ENCODE measurements around the gene EMCN. TPM values are rescaled to one million over a fixed set of nuclear protein-coding genes. Genes with fewer than 3 reads are reported as not detected.

The EMCN gene
- total RNA-seq, 1 experiment from 2014 or later: not detected

- DNase-seq (ENCODE audit: low read depth, low spot score): no peak
- ATAC-seq: no peak
- ChIA-PET CTCF (no interaction called here), POLR2A (no interaction called here)
- H3K9me3 ChIP-seq (ENCODE audit: control insufficient read depth, insufficient read depth, low read depth, low read length): no peaks in the 10 kb centered on the region
- in situ Hi-C loops (cut with HindIII; ENCODE audit: low pct_unique_long_range_greater_than_20kb, low sequenced_read_pairs): no loop called here
- no peaks in the 10 kb centered on the region for H3K4me1 ChIP-seq (ENCODE audit: control insufficient read depth, insufficient read depth, low read length)
- intact Hi-C loops (cut with micrococcal nuclease; ENCODE audit: unreplicated experiment): no loop called here
- H3K27me3 ChIP-seq (ENCODE audit: control insufficient read depth, insufficient read depth, low read length): no peaks in the 10 kb centered on the region
- no peak overlapping the region for H3K27ac ChIP-seq (ENCODE audit: low read length)
- H3K4me3 ChIP-seq (ENCODE audit: low read depth in 2 of 2, low read length in 2 of 2): no peak overlapping the region
- TF ChIP-seq, protein P1, sequence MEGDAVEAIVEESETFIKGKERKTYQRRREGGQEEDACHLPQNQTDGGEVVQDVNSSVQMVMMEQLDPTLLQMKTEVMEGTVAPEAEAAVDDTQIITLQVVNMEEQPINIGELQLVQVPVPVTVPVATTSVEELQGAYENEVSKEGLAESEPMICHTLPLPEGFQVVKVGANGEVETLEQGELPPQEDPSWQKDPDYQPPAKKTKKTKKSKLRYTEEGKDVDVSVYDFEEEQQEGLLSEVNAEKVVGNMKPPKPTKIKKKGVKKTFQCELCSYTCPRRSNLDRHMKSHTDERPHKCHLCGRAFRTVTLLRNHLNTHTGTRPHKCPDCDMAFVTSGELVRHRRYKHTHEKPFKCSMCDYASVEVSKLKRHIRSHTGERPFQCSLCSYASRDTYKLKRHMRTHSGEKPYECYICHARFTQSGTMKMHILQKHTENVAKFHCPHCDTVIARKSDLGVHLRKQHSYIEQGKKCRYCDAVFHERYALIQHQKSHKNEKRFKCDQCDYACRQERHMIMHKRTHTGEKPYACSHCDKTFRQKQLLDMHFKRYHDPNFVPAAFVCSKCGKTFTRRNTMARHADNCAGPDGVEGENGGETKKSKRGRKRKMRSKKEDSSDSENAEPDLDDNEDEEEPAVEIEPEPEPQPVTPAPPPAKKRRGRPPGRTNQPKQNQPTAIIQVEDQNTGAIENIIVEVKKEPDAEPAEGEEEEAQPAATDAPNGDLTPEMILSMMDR (IDR thresholded peaks at IDR 0.05): no peak
- TF ChIP-seq TCF7L2 (IDR thresholded peaks at IDR 0.05; ENCODE audit: low read depth, low read length): no peak
- TF ChIP-seq, protein P2, sequence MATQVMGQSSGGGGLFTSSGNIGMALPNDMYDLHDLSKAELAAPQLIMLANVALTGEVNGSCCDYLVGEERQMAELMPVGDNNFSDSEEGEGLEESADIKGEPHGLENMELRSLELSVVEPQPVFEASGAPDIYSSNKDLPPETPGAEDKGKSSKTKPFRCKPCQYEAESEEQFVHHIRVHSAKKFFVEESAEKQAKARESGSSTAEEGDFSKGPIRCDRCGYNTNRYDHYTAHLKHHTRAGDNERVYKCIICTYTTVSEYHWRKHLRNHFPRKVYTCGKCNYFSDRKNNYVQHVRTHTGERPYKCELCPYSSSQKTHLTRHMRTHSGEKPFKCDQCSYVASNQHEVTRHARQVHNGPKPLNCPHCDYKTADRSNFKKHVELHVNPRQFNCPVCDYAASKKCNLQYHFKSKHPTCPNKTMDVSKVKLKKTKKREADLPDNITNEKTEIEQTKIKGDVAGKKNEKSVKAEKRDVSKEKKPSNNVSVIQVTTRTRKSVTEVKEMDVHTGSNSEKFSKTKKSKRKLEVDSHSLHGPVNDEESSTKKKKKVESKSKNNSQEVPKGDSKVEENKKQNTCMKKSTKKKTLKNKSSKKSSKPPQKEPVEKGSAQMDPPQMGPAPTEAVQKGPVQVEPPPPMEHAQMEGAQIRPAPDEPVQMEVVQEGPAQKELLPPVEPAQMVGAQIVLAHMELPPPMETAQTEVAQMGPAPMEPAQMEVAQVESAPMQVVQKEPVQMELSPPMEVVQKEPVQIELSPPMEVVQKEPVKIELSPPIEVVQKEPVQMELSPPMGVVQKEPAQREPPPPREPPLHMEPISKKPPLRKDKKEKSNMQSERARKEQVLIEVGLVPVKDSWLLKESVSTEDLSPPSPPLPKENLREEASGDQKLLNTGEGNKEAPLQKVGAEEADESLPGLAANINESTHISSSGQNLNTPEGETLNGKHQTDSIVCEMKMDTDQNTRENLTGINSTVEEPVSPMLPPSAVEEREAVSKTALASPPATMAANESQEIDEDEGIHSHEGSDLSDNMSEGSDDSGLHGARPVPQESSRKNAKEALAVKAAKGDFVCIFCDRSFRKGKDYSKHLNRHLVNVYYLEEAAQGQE (IDR thresholded peaks at IDR 0.05; ENCODE audit: insufficient read depth in 1 of 2, low read depth in 2 of 2, low read length in 1 of 2): no peak
- TF ChIP-seq SIN3A (IDR thresholded peaks at IDR 0.05; ENCODE audit: borderline replicate concordance, insufficient read depth, low read depth, low read length): no peak
- no peak for TF ChIP-seq POLR2AphosphoS5 (IDR thresholded peaks at IDR 0.05; ENCODE audit: low read depth, low read length)
- BruUV-seq (replicated peaks): no TSS peak
- no peaks in the 10 kb centered on the region for H3K36me3 ChIP-seq (ENCODE audit: control insufficient read depth, insufficient read depth, low read length)
Observed at GRCh38 chr4:100379583-100380105, 138.2 kb downstream of the EMCN start.

DNA sequence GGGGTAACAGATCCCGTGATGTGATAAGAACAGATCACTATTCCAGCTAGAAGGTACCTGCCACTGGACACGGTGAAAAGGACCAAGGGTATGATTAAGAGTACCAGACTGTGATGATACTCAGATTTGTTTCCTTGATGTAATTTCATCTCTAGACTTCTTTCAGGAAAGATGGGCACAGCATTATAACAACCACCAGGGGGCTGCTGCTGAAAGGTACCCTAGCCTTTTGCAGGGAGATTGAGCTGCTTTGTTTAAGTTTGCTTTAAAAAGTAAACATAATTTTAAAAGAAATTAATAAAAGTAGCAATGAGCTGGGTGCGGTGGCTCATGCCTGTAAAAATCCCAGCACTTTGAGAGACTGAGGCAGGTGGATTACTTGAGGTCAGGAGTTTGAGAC is 145.4 kb downstream of the EMCN start:
- no peaks in the 10 kb centered on the region for H3K27me3 ChIP-seq (ENCODE audit: control insufficient read depth, insufficient read depth, low read length)
- no peak for TF ChIP-seq TCF7L2 (IDR thresholded peaks at IDR 0.05; ENCODE audit: low read depth, low read length)
- TF ChIP-seq, protein P2 (IDR thresholded peaks at IDR 0.05; ENCODE audit: insufficient read depth in 1 of 2, low read depth in 2 of 2, low read length in 1 of 2): no peak
- no peak for TF ChIP-seq POLR2AphosphoS5 (IDR thresholded peaks at IDR 0.05; ENCODE audit: low read depth, low read length)
- ATAC-seq: no peak
- no peak overlapping the region for H3K27ac ChIP-seq (ENCODE audit: low read length)
- in situ Hi-C loops (cut with HindIII; ENCODE audit: low pct_unique_long_range_greater_than_20kb, low sequenced_read_pairs): no loop called here
- intact Hi-C loops (cut with micrococcal nuclease; ENCODE audit: unreplicated experiment): no loop called here
- no peaks in the 10 kb centered on the region for H3K9me3 ChIP-seq (ENCODE audit: control insufficient read depth, insufficient read depth, low read depth, low read length)
- no peak for DNase-seq (ENCODE audit: low read depth, low spot score)
- H3K4me1 ChIP-seq (ENCODE audit: control insufficient read depth, insufficient read depth, low read length): no peaks in the 10 kb centered on the region
- POLR2A ChIA-PET: no interaction called here
- H3K36me3 ChIP-seq (ENCODE audit: control insufficient read depth, insufficient read depth, low read length): no peaks in the 10 kb centered on the region
- BruUV-seq (replicated peaks): no TSS peak
- CTCF ChIA-PET: interaction anchor here (1.4 kb wide), 1 partner anchor 12 kb away, joined by 6 read pairs; no protein-coding TSS in a partner anchor
- no peak overlapping the region for H3K4me3 ChIP-seq (ENCODE audit: low read depth in 2 of 2, low read length in 2 of 2)

All from Panc1 (cell line).